Measurements from ENCODE around the gene LLGL1. TPM values are rescaled to one million over a fixed set of nuclear protein-coding genes. Genes with fewer than 3 reads are reported as not detected.
"Not testable (repeated sequence)": the region's sequence is repeated elsewhere in the genome, so short reads cannot be mapped to it uniquely, and the experiment has no call there.

LLGL1 gene
- total RNA-seq, 1 donor from 2014 or later, result 12.0 TPM

DNA sequence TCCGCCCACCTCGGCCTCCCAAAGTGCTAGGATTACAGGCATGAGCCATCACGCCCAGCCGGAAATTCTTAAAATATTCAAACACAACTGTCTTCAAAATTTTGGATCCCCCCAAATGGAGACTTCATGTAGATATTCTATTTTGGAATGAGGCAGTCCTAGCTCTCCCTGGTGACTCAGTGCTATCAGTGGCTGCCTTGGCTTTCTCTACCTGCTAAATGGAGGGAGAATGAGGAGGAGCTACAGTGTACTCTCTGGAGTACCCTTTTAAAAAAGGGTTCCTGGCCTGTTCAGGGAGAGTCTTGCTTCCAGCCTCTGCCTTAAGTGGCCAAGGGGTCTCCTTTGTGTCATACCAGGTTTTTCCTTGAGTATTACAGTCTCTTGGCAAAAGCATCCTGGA is 31.0 kb upstream of the LLGL1 start:
- DNase-seq (ENCODE audit: low spot score), result no peak

DNA sequence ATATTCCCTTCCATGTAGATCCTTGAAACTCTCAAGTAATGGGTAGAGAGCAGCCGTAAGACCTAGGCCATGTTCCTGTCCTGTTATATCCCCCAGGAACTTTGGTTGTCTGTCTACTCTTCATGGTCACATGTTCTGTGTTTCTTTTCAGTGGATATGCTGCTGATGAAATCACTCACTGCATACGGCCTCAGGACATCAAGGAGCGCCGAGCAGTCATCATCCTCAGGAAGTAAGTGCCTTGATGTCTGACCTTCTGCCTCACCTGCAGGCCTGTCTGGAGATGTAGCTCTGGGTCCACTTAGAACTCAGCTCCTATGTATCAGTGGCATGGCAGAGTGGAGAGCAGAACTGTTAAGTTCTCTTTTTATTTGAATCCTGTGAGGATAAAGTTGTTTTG is 30.6 kb upstream of the LLGL1 start:
- DNase-seq (ENCODE audit: low spot score), result no peak

DNA sequence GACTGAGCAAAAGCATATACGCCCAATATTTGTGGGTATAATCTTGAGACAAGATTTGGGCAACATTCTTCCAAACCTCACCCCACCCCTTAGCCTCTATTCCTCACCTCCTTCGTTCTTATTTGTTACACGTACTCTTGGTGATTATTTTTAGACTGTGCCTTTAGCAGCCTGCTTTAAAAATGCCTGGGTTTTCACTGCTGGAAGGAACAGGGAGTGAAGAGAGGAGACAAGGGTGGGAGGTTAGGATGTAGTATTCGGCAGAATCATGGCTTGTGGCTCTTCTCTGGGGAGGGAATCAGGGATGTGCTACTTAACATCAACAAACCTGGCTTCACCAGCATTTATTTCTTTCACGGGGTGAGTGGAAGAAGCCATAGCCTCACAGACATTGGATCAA is 30.2 kb upstream of the LLGL1 start:
- DNase-seq (ENCODE audit: low spot score), result no peak

DNA sequence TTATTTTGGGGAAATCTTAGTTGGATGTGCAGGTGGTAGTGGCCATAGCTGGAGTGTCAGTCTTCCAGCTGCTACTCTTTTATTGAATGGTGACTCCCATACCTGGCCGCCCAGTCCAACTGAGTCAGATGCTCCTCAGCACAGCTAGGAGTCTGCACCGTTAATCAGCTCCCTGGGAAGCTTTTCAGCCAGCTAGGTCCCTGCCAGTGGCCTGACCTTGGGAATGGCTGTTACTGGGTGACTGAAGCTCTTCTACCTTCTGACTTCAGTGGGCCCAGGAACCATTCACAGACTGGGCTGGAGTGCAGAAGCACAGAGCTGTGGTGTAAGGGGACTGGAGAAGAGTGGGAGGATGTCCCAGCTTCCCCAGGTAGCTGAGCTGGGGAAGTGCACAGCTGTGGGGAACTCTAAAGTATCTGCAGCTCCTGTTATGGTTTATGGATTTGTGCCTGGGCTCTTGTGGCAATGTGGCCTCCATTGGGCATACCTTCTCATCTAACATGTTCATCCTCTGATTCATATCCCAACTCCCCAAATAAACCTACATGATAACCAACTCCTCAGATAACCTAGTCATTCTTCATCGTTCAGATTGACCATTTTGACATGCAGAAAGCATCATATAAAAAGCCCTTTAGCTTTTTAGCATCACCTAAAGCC is 27.8 kb upstream of the LLGL1 start:
- DNase-seq (ENCODE audit: low spot score), result no peak

- no peak for DNase-seq (ENCODE audit: low spot score)
Observed at GRCh38 chr17:18198530-18198929, 26.9 kb upstream of the LLGL1 start.

- no peak for DNase-seq (ENCODE audit: low spot score)
Observed at GRCh38 chr17:18201108-18201507, 24.3 kb upstream of the LLGL1 start.

DNA sequence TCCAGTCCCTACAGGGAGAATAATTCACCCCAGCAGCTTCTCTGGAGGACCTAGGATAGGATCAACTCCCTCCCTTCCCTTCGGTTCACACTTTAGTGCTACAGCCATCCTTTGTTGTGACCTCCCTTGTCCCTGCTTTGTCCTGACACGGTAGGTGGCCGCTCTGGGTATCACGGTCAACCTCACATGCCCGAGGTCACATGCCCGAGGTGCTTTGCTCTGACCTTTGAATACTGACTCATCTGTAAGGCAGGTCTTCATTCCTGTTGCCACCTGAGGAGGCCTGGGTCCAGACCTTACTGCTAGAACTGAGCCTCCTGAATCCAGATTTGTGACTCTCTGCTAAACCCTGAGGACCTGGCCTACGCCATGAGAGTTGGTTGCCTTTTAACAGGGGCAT is 22.1 kb upstream of the LLGL1 start:
- DNase-seq (ENCODE audit: low spot score), result no peak

DNA sequence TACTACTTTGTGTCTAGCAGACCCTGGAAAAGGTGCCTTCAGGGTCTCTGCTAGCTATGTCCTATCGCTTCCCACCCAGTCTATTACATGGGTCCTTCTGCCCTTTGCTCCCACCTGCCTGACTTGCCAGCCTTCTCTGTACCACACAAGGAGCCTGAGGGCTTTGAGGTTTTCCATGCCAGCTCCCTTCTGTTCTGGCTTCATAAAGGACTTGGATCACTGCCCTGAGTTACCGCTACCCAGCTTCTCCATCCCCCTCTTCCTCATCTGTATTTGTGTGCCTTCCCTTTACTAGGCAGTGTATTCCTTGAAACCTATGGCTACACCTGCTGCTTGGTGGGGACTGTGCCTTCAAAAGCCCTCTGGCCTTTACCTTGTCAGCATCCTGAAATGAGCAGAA is 19.6 kb upstream of the LLGL1 start:
- DNase-seq (ENCODE audit: low spot score), result no peak

DNA sequence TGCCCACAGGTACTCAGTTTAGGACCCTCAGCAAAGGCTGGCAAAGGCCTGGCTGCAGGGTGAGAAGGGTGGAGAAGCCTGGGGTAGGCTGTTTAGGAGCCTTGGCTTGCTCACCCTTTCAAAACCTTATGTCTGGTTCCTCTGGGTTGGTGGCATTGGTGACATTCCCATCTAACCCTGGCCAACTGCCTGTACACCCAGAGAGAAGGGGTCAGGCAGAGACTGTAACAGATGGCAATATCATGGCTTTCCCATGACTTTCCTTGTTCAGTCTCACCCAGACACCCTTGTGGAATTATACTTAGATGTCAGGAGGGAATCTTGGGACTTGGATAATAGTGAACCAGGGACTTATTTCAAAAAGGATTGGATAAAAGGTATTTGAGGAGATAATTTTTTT is 18.5 kb upstream of the LLGL1 start:
- no peak for DNase-seq (ENCODE audit: low spot score)

- DNase-seq (ENCODE audit: low spot score), result no peak
Observed at GRCh38 chr17:18208092-18208491, 17.3 kb upstream of the LLGL1 start.

DNA sequence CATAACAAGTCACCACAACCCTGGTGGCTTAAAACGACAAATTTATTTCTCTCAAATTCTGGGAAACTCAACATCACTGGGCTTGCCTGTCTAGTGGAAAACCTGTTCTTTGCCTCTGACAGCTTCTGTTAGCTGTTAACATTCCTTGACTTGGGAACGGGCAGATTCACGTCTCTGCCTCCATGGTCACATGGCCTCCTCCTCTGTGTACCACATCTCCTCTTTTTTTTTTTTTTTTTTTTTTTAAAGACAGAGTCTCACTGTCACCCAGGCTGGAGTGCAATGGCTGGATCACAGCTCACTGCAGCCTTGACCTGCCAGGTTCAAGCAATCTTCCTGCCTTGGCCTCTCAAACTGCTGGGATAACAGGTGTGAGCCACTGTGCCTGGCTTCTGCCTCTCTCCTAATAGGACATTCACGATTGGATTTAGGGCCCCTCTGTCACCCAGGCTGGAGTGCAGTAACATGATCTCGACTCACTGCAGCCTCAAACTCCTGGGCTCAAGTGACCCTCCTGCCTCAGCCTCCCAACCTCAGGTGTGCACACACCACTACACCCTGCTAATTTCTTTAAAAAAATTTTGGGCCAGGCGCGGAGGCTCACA is 11.7 kb upstream of the LLGL1 start:
- DNase-seq (ENCODE audit: low spot score), result no peak

- DNase-seq (ENCODE audit: low spot score), result not testable (repeated sequence)
Observed at GRCh38 chr17:18216906-18217305, 8.5 kb upstream of the LLGL1 start.

GRCh38 chr17:18217412-18218015 is 7.9 kb upstream of the LLGL1 start:
- DNase-seq (ENCODE audit: low spot score), result no peak

GRCh38 chr17:18218756-18219415 is 6.5 kb upstream of the LLGL1 start:
- DNase-seq (ENCODE audit: low spot score), result no peak

DNA sequence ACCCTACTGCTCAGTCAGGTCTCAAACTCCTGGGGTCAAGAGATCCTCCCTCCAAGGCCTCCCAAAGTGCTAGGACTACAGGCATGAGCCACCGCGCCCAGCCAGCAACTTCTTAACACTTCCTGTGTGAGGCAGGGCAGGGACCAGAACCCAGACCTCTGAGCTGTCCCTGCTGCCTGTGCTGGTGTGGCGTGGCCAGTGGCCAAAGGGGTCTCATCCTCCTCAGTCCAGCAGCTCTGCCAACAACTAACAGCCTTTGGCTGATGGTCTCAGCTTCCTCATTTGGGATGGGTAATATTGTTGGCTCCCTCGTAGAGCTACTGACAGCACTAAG is 1.4 kb upstream of the LLGL1 start:
- DNase-seq (ENCODE audit: low spot score), result no peak

- DNase-seq (ENCODE audit: low spot score), result no peak
Observed at GRCh38 chr17:18224387-18225120, 881 bp upstream of the LLGL1 start.

- DNase-seq (ENCODE audit: low spot score), result no peak
Observed at GRCh38 chr17:18225642-18226283, 328 bp downstream of the LLGL1 start.

- DNase-seq (ENCODE audit: low spot score), result no peak
Observed at GRCh38 chr17:18226284-18226945, 980 bp downstream of the LLGL1 start.

- DNase-seq (ENCODE audit: low spot score), result no peak
Observed at GRCh38 chr17:18227635-18228034, 2.2 kb downstream of the LLGL1 start.

- no peak for DNase-seq (ENCODE audit: low spot score)
Observed at GRCh38 chr17:18228176-18228682, 2.8 kb downstream of the LLGL1 start.

- DNase-seq (ENCODE audit: low spot score), result no peak
Observed at GRCh38 chr17:18229254-18229653, 3.8 kb downstream of the LLGL1 start.

Measured in mesenteric fat pad (tissue), 1 donor.